Measurements from ENCODE around the gene CISTR. TPM values are rescaled to one million over a fixed set of nuclear protein-coding genes. Genes with fewer than 3 reads are reported as not detected.

Gene CISTR
- total and polyA plus RNA-seq, 2 experiments from 2014 or later = not detected

DNA sequence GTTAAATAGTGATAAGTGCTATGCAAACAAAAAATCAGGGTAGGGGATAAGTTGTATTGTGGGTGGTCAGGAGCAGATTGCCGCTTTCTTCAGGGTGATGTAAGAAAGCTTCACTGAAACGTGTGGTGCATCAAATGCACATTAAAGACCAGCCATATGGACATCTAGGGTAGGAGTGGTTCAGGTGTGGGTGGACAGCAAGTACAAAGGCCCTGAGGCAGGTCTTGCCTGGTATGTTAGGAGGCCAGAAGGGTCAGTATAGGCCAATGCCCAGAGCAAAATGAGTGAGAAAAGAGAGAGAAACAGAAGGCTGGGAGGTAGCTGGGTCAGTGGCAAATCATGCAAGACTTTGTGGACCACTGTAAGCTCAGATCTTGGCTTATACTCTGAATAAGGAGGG lies 25.6 kb upstream of the CISTR start (continued):
- no peak for TF ChIP-seq ZNF462 (CRISPR knock-in tag; IDR thresholded peaks at IDR 0.05)
- no peak for TF ChIP-seq EZH2 (IDR thresholded peaks at IDR 0.05; ENCODE audit: low read depth, unreplicated experiment)
- no peak for TF ChIP-seq ETS1 (IDR thresholded peaks at IDR 0.05)
- TF ChIP-seq POLR2AphosphoS5 (IDR thresholded peaks at IDR 0.05; ENCODE audit: low read depth) = no peak

DNA sequence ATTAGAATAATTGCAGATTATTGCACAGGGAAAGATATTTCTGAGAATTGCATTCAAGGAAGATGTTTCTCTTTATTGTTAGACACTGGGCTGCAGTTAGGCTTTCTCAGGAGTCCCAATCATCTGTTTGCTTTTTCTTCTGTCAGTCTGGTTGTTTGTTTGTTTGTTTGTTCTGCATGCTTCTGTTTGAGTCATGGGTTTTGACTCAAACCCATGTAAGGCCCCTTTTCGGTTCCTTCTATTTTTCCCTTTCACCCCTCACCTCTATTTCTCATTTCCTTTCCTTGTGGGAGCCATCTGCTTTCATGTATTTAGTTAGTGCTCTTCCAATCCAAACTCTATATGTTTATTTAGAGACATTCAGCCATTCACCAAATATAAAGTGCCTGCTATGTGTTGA lies 25.1 kb upstream of the CISTR start:
- Mint-ChIP-seq H3K27me3 (ENCODE audit: insufficient read depth, low read depth, poor library complexity) (peaks cover 4% of the 10 kb centered on the region), H3K4me1 (peaks cover 15% of the 10 kb centered on the region)
- H3K4me1 ChIP-seq (ENCODE audit: insufficient read depth) = no peaks in the 10 kb centered on the region
- TF ChIP-seq CREB1 (CRISPR knock-in tag; IDR thresholded peaks at IDR 0.05; ENCODE audit: low read depth) (no peak), JUNB (IDR thresholded peaks at IDR 0.05; ENCODE audit: unreplicated experiment) (no peak), EZH2phosphoT487 (IDR thresholded peaks at IDR 0.05; ENCODE audit: unreplicated experiment) (no peak), STAT1 (IDR thresholded peaks at IDR 0.05; ENCODE audit: unreplicated experiment) (no peak), ZNF462 (CRISPR knock-in tag; IDR thresholded peaks at IDR 0.05) (no peak)

More for the DNA sequence above, 25.1 kb upstream of the CISTR start:
- Histone ChIP-seq H3K27ac (ENCODE audit: low read depth) (no peak overlapping the region), H3K4me2 (no peak overlapping the region), H3K4me3 (no peak overlapping the region), H3K36me3 (ENCODE audit: insufficient read depth) (no peaks in the 10 kb centered on the region), H3F3A (replicated peaks; ENCODE audit: low read depth) (no peaks in the 10 kb centered on the region), H3K79me2 (replicated peaks; ENCODE audit: insufficient read depth) (no peaks in the 10 kb centered on the region), H3K27me3 (ENCODE audit: insufficient read depth) (peaks cover 3% of the 10 kb centered on the region; the same call in 1 of the 2 replicates), H3K9me2 (ENCODE audit: insufficient read depth) (0 out of 2 replicates have a peak, but pooled peaks cover 5% of the 10 kb centered on the region), H2AFZ (no peak overlapping the region), H4K20me1 (replicated peaks; ENCODE audit: insufficient read depth) (no peaks in the 10 kb centered on the region; the same call in 1 of the 2 replicates)
- no peaks in the 10 kb centered on the region for H3K36me3 Mint-ChIP-seq (ENCODE audit: low read depth)
- H3K4me3 Mint-ChIP-seq = no peak overlapping the region
- no peaks in the 10 kb centered on the region for H3K9me3 Mint-ChIP-seq
- no peak overlapping the region for H3K27ac Mint-ChIP-seq
- DNase-seq (ENCODE audit: low spot score) (no peak), ATAC-seq (no peak)

All from GM23338 (cell line).